NCI-H82 treated with DMSO at 0.1 percent for 48 hours (cell line): ENCODE measurements around the gene ZFR2.
A peak's percentile ranks its signal among the peaks of the same experiment; 100 is the strongest.
"Not testable (repeated sequence)": the region's sequence is repeated elsewhere in the genome, so short reads cannot be mapped to it uniquely, and the experiment has no call there.

ENCODE experiments used
- DNase-seq: peaks from one replicate; lab custom pipeline; 2025; ENCODE audit not compliant: unreplicated experiment; lab: John Stamatoyannopoulos, UW

Gene ZFR2

DNA sequence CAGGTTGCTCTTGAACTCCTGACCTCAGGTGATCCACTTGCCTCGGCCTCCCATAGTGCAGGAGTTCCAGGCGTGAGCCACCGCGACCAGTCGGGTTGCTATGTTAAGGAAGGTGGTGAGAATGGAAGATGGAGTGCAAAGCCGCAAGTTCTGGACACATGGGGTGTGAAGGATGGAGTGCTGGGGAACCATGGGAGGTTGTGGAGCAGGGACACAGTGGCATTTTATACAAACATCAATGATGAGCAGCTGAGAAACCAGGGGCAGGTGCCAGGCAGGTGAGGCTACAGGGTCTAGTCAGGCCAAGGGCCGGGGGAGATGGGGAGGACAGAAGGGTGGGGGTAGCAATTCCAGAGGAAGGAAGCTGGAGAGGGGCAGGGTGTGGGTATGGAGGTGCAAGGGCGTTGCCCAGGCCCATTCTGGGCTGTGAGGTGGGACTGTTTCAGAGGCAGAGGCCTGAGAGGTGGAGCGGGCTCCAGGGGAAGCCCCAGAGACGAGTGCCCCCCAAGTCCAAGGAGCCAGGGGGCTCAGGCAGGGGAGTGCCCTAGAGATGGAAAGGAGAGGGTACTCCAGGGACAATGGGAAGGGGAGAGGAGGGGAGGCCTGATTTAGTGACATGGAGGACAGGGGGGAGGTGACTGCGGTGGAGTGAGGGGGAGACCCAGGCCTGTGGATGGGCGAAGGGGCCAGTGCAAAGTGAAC lies 94.9 kb downstream of the ZFR2 start:
- DNase-seq, result no peak

DNA sequence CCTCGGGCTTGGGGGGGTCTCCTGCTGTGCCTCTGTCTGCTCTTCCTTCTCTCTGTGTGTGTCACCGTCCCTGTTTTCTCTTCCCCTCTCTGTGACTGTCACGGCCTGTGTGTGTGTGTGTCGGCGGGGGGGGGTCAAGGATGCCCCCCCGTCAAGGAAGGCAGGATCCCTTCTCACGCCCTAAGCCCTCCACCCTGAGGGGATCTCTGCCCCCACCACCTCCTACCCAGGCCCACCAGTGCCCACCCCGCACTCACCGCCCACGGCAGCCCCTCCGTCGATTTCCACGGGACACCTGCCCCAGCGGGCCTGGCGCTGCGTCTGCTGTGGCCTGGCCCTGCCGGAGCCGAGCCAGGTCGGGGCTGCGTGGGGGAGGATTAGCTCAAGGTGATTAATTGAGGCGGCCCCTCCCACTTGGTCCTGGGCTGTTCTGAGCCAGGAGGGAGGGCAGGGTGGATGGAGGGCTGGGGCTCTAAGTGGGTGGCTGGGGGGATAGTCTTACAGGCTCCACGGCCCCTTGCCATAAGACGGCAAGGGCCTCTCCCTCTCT lies 96.9 kb downstream of the ZFR2 start, which contains the start of gene RAX2:
Gene RAX2 (minus strand): TSS at position 323 of the 550 bp plus-strand sequence. CDS start 486 bp downstream, outside the sequence.
- no peak for DNase-seq

DNA sequence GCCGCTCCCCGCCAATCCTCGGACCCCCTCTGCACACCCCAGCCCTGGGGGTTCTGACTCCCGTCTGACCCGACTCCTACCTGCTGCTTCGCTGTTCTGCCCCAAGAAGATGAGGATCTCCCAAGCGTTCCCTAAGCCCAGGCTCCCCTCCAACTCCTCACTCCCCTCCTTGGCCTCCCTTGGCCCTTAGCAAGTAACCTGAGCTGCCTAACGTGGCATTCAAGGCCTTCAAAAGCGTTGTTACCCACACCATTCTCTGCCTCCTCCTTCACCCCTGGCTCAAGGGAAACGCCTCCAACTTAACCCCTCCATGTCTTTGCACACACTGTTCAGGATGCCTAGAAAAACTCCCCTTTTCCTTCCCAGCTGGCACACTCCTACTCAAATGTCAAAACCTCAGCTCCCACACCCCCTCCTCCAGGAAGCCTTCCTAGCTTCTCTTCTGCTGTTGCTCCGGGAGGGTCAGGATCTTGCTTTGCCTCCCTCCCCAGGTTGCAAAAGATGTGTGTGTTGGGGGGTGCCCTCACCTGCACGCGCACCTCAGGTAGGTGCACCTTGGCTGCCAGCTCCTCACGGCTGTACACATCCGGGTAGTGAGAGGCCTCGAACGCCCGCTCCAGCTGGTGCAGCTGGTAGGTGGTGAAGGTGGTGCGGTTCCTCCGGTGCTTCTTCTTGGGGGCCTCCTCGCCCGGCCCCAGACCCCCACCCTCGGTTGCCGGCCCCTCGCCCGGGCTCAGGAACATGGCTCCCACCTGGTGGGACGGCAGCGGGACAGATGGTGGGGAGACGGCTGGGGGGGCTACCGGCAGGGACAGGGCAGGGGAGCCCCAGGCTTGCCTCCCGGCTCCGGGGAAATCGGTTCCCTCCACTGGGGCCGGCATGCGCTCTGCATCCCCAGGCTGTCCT lies 97.6 kb downstream of the ZFR2 start:
- no peak for DNase-seq

DNA sequence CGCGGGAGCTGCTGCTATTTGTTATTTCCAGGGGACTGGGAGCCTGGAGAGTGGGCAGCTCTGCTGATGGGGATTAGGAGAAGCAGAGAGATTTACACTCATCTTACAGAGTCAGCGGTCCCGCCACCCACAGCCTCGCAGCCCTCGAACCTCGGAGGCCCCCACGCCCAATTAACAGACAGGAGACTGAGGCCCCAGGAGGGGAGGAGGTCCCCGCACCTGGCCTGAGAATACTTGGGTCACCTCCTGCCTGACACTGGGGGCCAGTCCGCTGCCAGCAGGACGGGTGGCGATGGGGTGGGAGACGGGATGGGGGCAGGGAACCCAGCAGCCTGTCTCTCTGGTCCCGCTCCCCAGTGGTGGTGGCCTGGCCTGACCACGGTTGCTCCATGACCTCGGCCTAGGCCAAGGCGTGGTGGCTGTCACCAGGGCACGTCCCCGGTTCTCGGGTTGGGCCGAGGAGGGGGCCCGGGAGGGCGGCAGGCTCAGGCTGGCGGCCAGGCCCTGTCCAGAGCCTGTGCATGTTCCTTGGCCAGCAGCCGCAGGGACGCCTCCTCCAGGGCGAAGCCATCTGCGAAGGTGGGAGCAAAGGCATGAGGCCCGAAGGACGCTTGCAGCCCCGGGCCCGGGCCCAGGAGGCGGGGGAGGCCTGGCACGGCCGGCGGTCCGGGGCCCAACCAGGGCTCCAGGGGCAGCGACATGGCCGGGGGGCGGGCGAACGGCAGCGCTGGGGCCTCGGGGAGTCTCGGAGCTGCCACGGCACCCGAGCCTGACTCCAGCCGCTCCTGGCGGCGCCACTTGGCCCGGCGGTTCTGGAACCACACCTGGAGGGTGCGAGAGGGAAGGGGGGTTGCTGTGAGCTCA lies 98.5 kb downstream of the ZFR2 start:
- no peak for DNase-seq

DNA sequence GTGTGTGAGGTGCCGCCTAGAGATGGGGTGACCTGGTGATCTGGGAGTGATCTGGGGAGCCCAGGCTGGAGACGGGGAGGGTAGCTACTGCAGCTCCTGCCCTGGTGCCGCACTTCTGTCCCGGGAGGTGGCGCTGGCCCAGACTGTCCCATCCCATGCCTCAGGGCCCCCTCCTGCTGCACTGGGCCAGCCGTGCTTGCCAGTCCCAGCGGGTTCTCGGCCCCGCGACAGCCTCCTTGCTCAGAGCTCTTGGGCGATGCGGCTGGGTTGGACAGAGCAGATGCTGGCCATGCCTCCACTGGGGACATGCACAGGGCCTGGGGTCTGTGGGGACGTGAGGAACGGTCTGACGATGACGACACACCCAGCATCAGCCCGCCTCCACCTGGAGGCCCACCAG lies 99.3 kb downstream of the ZFR2 start:
- DNase-seq, result no peak

DNA sequence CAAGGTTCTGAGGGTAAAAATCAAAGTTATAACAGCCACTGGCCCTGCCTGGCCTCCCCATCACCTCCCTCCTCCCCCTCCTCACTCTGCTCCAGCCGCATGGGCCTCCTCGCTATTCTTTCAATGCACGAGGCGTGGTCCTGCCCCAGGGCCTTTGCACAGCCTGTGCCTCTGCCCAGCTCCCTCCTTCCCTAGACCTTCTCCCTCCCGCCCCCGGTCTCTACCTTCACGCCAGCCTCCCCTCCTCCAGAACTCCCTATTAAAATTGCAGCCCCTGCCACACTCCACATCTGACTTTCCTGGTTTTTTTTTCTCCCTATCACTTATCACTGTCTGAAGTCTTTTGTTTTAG lies 100.1 kb downstream of the ZFR2 start:
- DNase-seq, result no peak

DNA sequence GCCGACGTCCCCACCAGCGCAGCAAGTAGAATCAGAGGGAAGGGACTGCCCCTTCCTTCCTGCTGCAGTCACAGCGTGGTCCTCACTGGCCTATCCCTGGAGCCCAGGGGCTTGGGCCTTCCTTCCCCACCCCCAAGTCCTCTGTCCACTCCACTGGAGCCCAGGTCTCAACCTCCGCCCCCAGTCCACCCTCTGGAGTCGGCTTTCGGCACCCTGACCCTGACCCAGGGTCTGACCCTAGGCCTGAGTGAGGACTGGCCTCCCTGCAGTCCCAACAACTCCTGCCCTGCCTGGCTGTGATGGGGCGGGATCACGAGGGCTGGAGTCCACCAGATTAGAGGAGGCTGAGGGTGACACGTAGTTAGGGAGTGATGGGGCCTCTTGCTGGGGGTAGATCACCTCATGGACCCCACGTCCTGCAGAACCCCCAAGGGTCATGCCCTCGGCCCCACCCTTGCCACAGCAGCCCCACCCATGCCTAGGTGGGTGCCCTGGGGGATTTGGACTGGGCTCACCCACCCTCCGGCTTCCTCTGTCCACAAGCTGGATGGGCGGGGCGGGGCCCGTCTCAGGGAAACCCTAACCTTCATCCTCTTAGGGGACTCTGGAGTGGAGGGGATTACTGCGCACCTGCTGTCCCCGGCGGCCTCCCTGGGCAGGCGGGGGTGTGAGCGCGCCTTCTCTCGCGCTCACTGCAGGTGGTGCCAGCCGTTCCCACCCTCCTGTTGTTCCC lies 100.7 kb downstream of the ZFR2 start:
- DNase-seq, result peak; percentile 39

DNA sequence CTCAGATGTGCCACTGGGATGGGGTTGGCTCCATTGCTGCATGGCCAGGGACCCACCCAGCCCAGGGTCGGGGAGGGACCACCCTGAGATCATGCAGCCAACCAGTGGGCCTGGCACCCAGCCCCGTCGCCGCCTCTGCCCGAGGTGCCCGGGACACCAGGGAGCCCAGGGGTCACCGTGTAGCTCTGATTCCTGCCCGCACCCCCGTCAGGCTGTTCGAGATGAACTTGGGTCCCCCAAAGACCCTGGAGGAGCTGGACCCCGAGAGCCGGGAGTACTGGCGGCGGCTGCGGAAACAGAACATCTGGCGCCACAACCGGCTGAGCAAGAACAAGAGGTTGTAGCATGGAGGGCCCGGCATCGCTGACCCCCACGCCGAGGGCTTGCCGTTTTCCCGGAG lies 101.8 kb downstream of the ZFR2 start:
- no peak for DNase-seq

DNA sequence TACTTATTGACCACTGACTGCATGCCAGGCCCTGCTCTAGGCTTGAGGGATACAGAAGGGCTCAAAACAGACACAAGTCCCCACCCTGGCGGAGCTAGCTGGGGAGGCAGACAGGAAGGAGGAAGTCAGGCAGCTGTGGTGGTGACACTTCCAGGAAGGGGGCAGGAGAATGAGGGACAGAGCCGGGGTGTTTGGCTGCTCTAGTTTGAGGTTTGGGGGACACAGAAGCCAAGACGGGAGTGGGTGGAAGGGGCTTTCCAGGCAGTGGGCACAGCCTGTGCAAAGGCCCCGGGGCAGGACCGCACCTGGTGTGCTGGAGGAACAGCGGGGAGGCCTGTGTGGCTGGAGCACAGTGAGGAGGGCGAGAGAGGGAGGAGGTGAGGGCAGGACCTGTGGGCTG lies 102.3 kb downstream of the ZFR2 start:
- no peak for DNase-seq

DNA sequence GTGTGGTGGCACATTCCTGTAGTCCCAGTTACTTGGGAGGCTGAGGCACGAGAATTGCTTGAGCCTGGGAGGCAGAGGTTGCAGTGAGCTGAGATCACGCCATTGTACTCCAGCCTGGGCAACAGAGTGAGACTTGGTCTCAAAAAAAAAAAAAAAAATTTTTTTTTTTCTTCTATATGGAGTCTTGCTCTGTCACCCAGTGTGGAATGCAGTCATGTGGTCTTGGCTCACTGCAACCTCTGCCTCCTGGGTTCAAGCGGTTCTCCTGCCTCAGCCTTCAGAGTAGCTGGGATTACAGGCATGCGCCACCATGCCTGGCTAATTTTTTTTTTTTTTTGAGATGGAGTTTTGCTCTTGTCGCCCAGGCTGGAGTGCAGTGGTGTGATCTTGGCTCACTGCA lies 103.1 kb downstream of the ZFR2 start:
- not testable (repeated sequence) for DNase-seq

DNA sequence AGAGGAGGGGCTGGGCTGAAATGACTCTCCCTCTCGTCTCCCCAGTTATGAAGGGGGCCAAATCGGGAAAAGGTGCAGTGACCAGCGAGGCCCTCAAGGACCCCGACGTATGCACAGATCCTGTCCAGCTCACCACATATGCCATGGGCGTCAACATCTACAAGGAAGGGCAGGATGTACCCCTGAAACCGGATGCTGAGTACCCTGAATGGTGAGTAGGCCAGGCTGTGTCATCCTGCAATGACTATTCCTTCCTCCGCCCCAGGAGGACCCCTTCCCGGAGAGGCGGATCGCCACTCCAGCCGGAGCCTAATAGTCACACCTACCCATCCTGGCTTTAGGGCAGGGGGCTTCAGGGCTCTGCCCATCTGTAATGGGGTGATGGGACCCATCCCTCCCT lies 103.7 kb downstream of the ZFR2 start:
- DNase-seq, result no peak

DNA sequence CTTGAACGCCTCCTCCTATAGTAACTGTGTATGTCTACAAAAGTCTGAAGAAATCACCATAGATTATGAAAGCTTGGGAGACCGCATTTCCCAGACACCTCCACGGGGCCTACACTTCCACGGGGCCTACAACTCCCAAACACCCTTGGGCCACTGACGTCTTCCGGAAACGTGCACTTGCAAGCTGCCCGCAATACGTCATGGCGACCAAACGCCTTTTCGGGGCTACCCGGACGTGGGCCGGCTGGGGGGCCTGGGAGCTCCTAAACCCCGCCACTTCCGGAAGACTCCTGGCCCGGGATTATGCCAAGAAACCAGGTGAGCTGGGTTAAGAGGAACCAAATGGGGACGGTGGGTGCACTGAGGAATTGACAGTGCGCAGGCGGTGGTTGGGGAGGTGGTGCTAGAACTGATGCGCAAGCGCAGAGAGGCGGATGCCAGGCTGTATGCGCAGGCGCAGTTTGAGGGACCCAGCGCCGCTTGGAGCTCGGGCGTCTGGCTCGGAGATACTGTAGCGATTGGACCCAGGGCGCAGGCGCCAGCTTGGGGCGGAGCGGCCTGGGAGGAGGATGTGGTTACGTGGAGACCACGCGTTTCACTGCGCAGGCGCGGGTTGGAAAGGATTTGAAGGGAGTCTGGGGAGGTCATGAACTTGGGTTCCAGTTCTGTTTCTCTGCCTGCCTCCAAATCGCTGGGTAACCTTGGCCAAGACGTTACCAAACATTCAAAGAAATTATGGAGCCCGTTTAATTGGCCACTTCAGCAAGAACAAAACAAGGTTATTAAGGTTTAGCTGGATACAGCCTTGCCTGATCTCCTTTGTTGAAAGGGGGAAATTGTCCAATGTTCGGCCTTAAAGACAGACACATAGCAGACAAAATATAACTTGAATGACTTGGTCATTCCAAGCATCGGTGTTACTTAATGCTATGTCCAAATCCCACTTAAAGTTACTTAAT lies 106.1 kb downstream of the ZFR2 start, which contains the start of gene MRPL54:
Gene MRPL54 (plus strand): TSS at position 182 of the 959 bp plus-strand sequence. CDS start 19 bp downstream, at position 201.
- peak; percentile 93 for DNase-seq

DNA sequence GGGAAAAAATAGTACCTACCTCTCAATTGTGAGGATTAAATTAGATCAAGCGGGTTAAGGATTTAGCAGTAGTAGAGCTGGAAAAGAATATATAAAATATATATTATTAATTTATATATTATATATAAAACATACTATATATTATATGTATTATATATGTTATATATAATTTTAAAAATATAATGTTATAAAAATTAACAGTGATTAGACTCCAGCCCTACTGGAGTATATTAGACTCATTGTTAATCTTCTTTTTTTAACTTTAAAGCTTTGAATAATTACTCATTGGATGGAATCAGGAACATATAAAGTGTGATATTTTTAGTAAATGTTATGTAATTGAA lies 106.7 kb downstream of the ZFR2 start:
- no peak for DNase-seq

DNA sequence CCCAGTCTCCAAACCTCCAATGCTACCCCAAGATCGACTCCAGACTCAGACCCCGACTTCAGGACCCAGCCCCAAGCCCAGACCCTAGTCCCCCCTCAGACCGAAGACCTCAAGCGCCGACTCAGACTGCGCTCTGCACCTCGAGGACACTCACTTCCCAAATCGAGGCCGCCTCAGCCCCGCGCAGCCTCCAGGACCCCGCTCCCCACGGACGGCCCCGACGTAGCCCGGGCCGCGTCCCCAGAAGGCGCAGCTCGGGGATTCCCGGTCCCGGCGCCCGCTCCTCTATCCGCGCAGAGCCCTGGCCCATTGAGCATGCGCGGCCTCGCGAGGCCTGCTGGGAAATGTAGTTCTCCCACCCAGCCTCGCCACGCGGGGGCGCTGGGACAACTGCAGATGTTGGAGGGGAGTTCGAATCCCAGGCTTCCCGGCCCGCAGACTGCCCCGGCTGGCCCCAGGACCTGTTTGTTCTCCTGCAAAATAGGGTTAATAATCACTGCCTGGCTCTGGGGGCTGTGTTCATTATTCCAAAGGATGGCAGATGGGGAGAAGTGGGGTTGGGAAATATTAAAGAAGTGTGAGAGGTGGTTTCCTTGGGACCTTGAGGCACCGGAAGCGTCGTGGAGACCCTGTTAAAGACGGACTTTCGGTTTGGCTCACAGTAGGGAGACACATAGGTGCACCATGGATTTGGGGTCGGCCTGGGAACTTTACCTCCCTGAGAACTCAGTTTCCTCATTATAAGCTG lies 107.3 kb downstream of the ZFR2 start, which contains the start of gene APBA3:
Gene APBA3 (minus strand): TSS at position 311 of the 748 bp plus-strand sequence. CDS start 1,428 bp downstream, outside the sequence.
- DNase-seq, result peak; percentile 69

DNA sequence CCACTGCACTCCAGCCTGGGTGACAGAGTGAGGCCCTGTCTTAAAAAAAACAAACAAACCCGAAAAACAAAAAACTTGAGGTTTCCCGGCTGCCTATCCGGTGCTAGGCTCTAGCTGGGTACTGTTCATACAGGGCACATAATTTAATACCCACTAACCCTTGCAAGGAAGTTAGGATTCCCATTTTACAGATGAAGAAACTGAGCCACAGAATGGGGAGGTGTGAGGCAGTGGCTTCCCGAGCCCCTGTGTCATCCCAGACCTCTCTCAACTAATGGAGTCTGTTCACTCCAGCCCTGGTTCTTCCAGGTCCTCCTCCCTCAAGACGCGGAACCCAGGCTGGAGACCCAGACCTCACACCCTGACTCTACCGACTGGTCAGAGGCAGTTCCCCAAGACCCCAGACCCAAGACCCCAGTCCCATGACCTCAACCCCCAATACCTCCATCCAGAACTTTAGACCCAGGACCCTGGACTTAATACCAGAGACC lies 107.9 kb downstream of the ZFR2 start:
- DNase-seq, result no peak

DNA sequence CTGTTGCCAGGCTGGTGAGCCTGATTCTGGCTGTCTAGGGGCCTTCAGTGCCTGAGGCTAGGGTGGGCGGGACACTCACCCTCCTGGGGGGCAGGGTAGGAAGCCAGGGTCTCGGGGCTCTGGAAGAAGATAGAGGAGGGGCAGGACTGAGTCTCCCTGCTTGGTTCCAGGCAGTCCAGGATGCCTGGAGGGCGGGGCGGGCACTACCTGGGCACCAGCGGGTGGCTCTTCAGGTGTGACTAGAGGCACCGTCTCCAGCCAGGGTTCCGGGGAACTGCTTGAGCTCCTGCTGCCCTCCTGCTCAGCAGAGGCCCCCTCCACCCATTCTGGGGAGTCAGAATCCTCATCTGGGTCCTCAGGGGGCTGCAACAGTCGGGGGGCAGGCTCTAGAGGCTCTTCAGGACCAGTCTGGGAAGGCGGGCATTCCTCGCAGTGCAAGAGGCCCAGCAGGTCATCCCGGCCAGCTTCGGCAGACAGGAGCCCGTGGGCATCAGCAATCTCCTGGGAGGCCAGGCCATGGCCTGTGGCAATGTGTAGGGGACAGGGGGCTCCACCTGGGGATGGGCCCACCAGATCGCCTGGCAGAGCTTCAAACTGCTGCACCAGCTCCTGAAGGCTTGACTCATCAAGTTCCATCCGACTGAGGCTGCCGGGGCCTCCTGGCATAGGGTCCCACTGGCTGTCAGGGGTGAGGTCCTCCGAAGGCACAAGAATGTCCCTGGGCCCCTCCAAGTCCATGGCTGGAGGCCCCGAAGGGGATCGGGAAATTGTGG lies 109.2 kb downstream of the ZFR2 start:
- no peak for DNase-seq

DNA sequence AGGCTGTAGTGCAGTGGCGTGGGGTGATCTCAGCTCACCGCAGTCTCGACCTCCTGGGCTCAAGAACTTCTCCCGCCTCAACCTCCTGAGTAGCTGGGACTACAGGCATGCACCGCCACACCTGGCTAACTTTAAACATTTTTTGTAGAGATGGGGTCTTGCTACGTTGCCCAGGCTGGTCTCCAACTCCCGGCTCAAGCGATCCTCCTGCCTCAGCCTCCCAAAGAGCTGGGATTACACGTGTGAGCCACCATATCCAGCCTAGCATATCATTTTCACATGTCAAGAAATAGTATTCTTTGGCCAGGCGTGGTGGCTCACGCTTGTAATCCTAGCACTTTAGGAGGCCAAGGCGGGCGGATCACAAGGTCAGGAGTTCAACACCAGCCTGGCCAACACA lies 110.5 kb downstream of the ZFR2 start:
- not testable (repeated sequence) for DNase-seq
